ENCODE data around the gene TMEM248.

- TF ChIP-seq ATF3 (IDR thresholded peaks at IDR 0.05) (no peak), REST (IDR thresholded peaks at IDR 0.05; ENCODE audit: low read depth) (no peak), CTCF (IDR thresholded peaks at IDR 0.05 in 2 of 3, conservative IDR thresholded peaks at IDR 0.05 in 1 of 3; ENCODE audit: borderline replicate concordance in 1 of 3, insufficient read depth in 1 of 3, low read depth in 2 of 3, low read length in 2 of 3) (no peak), RAD21 (IDR thresholded peaks at IDR 0.05; ENCODE audit: low read depth) (no peak), POLR2AphosphoS5 (IDR thresholded peaks at IDR 0.05; ENCODE audit: low read depth, low read length) (no peak), EZH2 (IDR thresholded peaks at IDR 0.05) (no peak), FOSL1 (IDR thresholded peaks at IDR 0.05; ENCODE audit: low read depth) (no peak), CBX3 (IDR thresholded peaks at IDR 0.05; ENCODE audit: low read depth) (no peak), POLR2A (IDR thresholded peaks at IDR 0.05; ENCODE audit: borderline replicate concordance, extremely low read depth, insufficient read depth, insufficient read length) (no peak), SP1 (IDR thresholded peaks at IDR 0.05; ENCODE audit: low read depth) (peak; percentile 70), SRF (IDR thresholded peaks at IDR 0.05; ENCODE audit: low read depth) (no peak), EGR1 (IDR thresholded peaks at IDR 0.05; ENCODE audit: low read depth) (no peak)
These were observed 9.3 kb downstream of the TMEM248 start for GRCh38 chr7:66930341-66930740.
